Transverse colon (tissue), 4 donors: ENCODE measurements around the gene EEFSEC.

ENCODE experiments used
- CTCF ChIP-seq, 5 experiments: fragments of 200-600 bp in 3 of 5; fragments of 450-650 bp in 2 of 5; sonication (generic) in 3 of 5; IDR thresholded peaks; 1 replicate in 2 of 5; 2 replicates in 3 of 5; pipeline ENCODE4 v1.5.1; 2016 to 2017; ENCODE audit warnings: antibody characterized with exemption in 5 of 5, inconsistent platforms in 3 of 5, mild to moderate bottlenecking in 2 of 5, moderate library complexity in 1 of 5
- POLR2AphosphoS5 ChIP-seq, 3 donors: sonication (generic); formaldehyde crosslinking; IDR thresholded peaks; one replicate each; pipeline ENCODE4 v1.6.1; 2016; ENCODE audit warnings: antibody characterized with exemption in 3 of 3

- TF ChIP-seq POLR2AphosphoS5 (IDR thresholded peaks at IDR 0.05): no peak
- no peak for TF ChIP-seq CTCF (IDR thresholded peaks at IDR 0.05)
These were observed 89.7 kb downstream of the EEFSEC start for GRCh38 chr3:128242818-128243601.
